DMS153 treated with DMSO at 0.1 percent for 48 hours (cell line): ENCODE data around the gene HIP1.
"Not testable (repeated sequence)": the region's sequence is repeated elsewhere in the genome, so short reads cannot be mapped to it uniquely, and the experiment has no call there.

Experiments
- DNase-seq: peaks from one replicate; lab custom pipeline; 2025; ENCODE audit not compliant: unreplicated experiment; lab: John Stamatoyannopoulos, UW

The HIP1 gene

GRCh38 chr7:75534727-75535307 lies 203.9 kb downstream of the HIP1 start:
- DNase-seq = no peak

- no peak for DNase-seq
Observed at GRCh38 chr7:75533926-75534325, 204.8 kb downstream of the HIP1 start.

DNA sequence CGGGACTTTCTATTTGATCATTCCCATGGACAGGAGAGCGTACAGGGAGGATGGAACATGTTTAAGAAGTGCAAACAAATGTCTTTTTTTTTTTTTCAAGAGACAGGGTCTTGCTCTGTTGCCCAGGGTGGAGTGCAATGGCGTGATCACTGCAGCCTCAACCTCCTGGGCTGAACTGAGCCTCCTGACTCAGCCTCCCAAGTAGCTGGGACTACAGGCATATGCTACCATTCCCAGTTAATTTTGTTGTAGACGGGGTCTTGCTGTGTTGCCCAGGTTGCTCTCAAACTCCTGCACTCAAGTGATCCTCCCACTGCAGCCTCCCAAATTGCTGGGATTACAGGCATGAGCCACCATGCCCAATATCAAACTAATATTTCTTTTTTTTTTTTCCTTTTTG lies 206.1 kb downstream of the HIP1 start:
- no peak for DNase-seq

GRCh38 chr7:75531359-75531821 lies 207.4 kb downstream of the HIP1 start:
- no peak for DNase-seq

DNA sequence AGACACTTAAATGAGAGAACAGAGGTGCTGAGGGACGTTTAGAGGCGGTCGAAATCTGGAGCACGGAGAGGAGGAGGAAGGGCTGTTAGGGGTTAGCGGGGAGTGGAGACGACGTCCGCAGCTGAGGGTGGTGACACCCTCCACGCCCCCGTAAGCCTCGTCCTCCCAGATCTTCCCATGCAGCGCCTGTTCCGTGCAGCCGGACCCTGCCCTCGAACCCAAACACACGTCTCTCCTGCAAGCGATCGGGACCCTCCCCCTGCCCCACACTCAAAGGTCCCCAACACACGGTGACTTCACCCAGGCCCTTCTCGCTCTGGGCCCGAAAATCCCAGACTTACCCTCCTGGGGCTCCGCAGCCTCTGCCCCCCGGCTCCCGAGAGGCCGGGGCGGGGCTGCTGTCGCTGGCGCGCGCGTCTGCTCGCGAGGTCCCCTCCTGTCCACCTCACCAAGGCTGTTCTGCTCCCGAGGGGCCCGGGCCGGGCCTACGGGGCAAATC lies 211.5 kb downstream of the HIP1 start:
- not testable (repeated sequence) for DNase-seq

DNA sequence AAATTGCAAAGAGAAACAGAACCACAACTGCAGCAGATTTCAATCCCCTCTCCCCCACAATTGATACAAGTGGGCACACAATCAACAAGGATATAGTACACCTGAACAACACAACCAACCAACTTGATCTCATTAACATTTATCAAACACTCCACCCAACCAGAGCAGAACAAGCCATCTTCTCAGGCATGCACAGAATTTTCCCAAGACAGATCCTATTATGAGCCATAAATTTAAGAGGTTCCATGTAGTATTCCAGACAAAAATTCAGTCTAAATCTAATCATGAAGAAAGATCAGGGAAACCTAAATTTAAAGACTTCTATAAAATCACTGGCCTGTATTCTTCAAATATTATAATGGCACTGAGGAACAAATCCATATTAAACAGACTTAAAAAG lies 217.0 kb downstream of the HIP1 start:
- DNase-seq = not testable (repeated sequence)

- DNase-seq = not testable (repeated sequence)
Observed at GRCh38 chr7:75518842-75519241, 219.9 kb downstream of the HIP1 start.

GRCh38 chr7:75509033-75509432 lies 229.7 kb downstream of the HIP1 start:
- not testable (repeated sequence) for DNase-seq

GRCh38 chr7:75492020-75492419 lies 246.7 kb downstream of the HIP1 start, which contains the start of gene SPDYE5:
Gene SPDYE5, plus strand, starts transcription at chr7:75492320. Its CDS starts 1,728 bp downstream, at chr7:75494048.
- DNase-seq = not testable (repeated sequence)

- DNase-seq = peak; percentile 66
Observed at GRCh38 chr7:75485979-75486643, 252.6 kb downstream of the HIP1 start, which contains the start of gene POM121C. Gene POM121C, minus strand, starts transcription at chr7:75486299. Its CDS starts 44,803 bp downstream, at chr7:75441496.

- not testable (repeated sequence) for DNase-seq
Observed at GRCh38 chr7:75485355-75485978, 253.3 kb downstream of the HIP1 start.
